Pancreas (tissue), 10 donors: ENCODE data around the gene PAPPA. TPM values are rescaled to one million over a fixed set of nuclear protein-coding genes. Genes with fewer than 3 reads are reported as not detected.

Experiments
- ATAC-seq, 4 donors: fragments of 200-7000 bp; cut with Tn5 transposase; one replicate each; pipeline versions ENCODE4 v1.8.0 to v1.9.1; 2020; ENCODE audit warnings: mild to moderate bottlenecking in 4 of 4, moderate library complexity in 4 of 4
- DNase-seq, 6 donors: peaks; one replicate each; pipeline ENCODE4 v3.0.0-alpha.2; 2020
- FAIRE-seq: peaks from 2 replicates; lab custom pipeline; 2012; peaks lifted over from hg19 to GRCh38; lab: Jason Lieb, UNC
- H3K27ac ChIP-seq, 4 donors: fragments of 200-600 bp; sonication (generic); 1 replicate in 3 of 4; 2 replicates in 1 of 4; pipeline versions ENCODE4 v1.5.0 to v1.8.0; 2020
- H3K27me3 ChIP-seq, 4 donors: fragments of 200-600 bp; one replicate each; pipeline ENCODE4 v1.8.0; 2021
- H3K36me3 ChIP-seq, 3 donors: fragments of 200-600 bp; sonication (generic) in 1 of 3; one replicate each; pipeline versions ENCODE4 v1.5.0 to v1.8.0; 2020 to 2021
- H3K4me1 ChIP-seq, 3 donors: fragments of 200-600 bp; one replicate each; pipeline ENCODE4 v1.8.0; 2021
- H3K4me3 ChIP-seq, 4 donors: fragments of 200-600 bp; sonication (generic) in 2 of 4; one replicate each; pipeline versions ENCODE4 v1.5.0 to v1.8.0; 2020 to 2021
- H3K9me3 ChIP-seq, 4 donors: fragments of 200-600 bp; one replicate each; pipeline ENCODE4 v1.8.0; 2021
- CTCF ChIP-seq, 4 donors: fragments of 200-600 bp; sonication (generic) in 3 of 4; IDR thresholded peaks; one replicate each; pipeline versions ENCODE4 v1.5.0 to v1.8.0; 2021; ENCODE audit warnings: antibody characterized with exemption in 4 of 4
- WGBS, 2 donors: extraction: QIAGEN DNeasy Blood & Tissue Kit; methylation state at CpG; one replicate each; pipeline ENCODE4 v1.1.7; 2013; 5-methylcytosine and 5-hydroxymethylcytosine counted together
- intact Hi-C, 3 donors: fragments of 100-400 bp; cut with DNase I; formaldehyde crosslinking; loops; one replicate each; pipeline versions ENCODE4 v1.11.1 to v1.14.2; 2022
- polyA plus RNA-seq, 2 donors: library from polyadenylated mRNA; stranded (reverse); fragments of 200-250 nt; gene quantifications; one replicate each; pipeline ENCODE4 v1.2.3, GENCODE V29; 2013
- total RNA-seq, 6 donors: library from RNA; stranded (reverse); fragmentation: NEBNext Ultra II Directional in 4 of 6; extraction: Animal tissue kit (Norgen Biotek cat#: 25700) in 4 of 6; gene quantifications; one replicate each; pipeline versions ENCODE4 v1.2.1 to v1.2.4, GENCODE V29; 2021 to 2023
- donor health status: healthy with polysubstance abuse.
- donor health status: DM: no; HTN: no; CAD: no; lungs with moderate emphysema.
- donor health status: DM: no; HTN: no; CAD: no.
- donor health status: control.
- donor health status: control.
- donor health status: Bipolar disorder and iron deficiency.
- donor health status: DM: yes; HTN: yes; CAD: no.
- donor health status: DM: no; HTN: no; CAD: no.
- donor health status: DM: no; HTN: no; CAD: no.
- donor health status: DM: yes; HTN: yes; CAD: no.

PAPPA gene
- total RNA-seq (1 to 10 TPM in 3 of 6 donors, under 1 TPM in 3; 0.20 to 3.4 (median 1.2) TPM), polyA plus RNA-seq (under 1 TPM; 0.11 to 0.16 TPM)

DNA sequence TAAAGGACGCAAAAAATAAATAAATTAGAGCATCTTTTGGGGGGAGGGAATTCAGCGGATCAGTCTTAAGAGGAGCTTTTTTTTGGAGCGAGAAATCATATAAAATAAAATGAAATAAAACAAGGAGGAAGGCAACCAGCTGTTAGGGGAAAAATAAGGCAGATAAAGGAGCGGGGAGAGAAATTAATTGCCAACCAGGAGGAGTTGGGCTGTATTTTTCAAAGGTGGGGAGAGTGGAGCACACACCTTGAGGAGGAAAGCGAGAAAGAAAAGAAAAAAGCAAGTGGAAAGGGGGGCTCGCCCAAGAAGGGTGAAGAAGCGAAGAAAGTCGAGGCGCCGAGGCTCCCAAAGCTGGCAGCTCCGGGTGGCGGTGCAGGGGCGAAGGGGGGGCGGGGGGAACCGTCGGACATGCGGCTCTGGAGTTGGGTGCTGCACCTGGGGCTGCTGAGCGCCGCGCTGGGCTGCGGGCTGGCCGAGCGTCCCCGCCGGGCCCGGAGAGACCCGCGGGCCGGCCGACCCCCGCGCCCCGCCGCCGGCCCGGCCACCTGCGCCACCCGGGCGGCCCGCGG, at the start of gene PAPPA:
PAPPA (plus strand) TSS at position 27 of the 569 bp plus-strand sequence; CDS start at position 409, 382 bp downstream.
- TF ChIP-seq CTCF (IDR thresholded peaks at IDR 0.05) = no peak
- H3K36me3 ChIP-seq = no peaks in the 10 kb centered on the region
- intact Hi-C loops = loop anchor here in 2 of 3 donors (5.0 to 10.0 kb wide), 2 partner anchors 418 to 421 kb away; no protein-coding TSS in a partner anchor
- no peaks in the 10 kb centered on the region for H3K9me3 ChIP-seq
- H3K27ac ChIP-seq = no peak within 1 kb of the TSS
- H3K4me1 ChIP-seq = peaks cover 0 to 3% (median 0%) of the 10 kb centered on the region in 3 donors
- 1 to 3% methylated on average over 38 to 41 of the region's 41 CpGs for WGBS, 2 donors
- peak in 2 of 6 donors; percentile 22 to 62 for DNase-seq
- ATAC-seq = peak in 1 of 4 donors; percentile 6
- H3K4me3 ChIP-seq = peak within 1 kb of the TSS; percentile 23 to 65 (median 43)
- FAIRE-seq = no peak
- peaks cover 0 to 4% (median 0%) of the 10 kb centered on the region in 4 donors for H3K27me3 ChIP-seq

DNA sequence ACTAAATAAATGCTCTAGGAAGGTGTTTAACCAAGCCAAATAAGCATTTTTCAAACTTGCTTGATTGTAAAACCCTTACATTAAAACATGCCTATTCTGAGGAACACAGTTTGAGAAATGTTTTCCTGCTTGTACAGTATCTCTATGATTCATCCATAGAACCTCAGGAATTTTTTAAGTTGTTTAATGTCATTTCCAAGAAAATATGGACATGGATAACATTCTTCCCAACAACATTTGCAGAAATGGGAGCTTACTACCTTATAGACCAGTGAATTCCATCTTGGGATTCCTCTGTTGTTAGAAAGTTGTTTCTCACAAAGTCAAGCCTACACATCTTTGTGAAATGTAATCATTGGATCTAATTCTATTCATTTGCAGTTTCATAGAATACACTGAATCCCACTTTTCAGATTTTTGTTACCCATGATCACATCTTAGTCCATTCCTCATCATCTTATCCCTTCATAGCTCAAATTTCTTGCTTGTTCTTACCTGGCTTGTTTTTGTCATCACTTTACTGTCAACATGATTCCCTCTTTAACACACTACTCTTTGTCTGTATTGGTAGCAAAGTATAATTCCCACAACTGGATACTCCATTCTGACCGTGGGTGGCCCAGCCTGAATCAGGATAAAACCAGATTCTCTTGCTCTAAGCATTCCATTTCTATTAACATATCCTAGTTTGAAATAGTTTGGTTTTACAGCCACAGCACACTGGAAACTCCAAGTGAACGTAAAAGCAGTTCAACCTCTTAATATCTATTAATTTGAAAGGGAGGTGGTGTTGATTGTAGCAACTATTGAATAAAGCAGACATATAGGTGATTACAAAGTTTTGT, 49.4 kb upstream of the PAPPA start:
- Histone ChIP-seq H3K4me1 (peaks cover 0 to 2% (median 0%) of the 10 kb centered on the region in 3 donors), H3K27ac (no peak overlapping the region), H3K27me3 (no peaks in the 10 kb centered on the region), H3K4me3 (no peak overlapping the region), H3K36me3 (no peaks in the 10 kb centered on the region), H3K9me3 (no peaks in the 10 kb centered on the region)
- ATAC-seq (no peak), FAIRE-seq (no peak), DNase-seq (no peak)
- intact Hi-C loops = no loop called here
- 52 to 72% methylated on average over 2 of the region's 2 CpGs for WGBS, 2 donors
- no peak for TF ChIP-seq CTCF (IDR thresholded peaks at IDR 0.05)

- Histone ChIP-seq H3K9me3 (no peaks in the 10 kb centered on the region), H3K27ac (no peak overlapping the region), H3K27me3 (no peaks in the 10 kb centered on the region), H3K4me1 (no peaks in the 10 kb centered on the region), H3K36me3 (no peaks in the 10 kb centered on the region), H3K4me3 (no peak overlapping the region)
- DNase-seq (no peak), ATAC-seq (no peak), FAIRE-seq (no peak)
- no peak for TF ChIP-seq CTCF (IDR thresholded peaks at IDR 0.05)
- intact Hi-C loops = no loop called here
- 57 to 89% methylated on average over 1 of the region's 1 CpG for WGBS, 2 donors
These were observed 41.4 kb upstream of the PAPPA start for GRCh38 chr9:116112236-116112635.

- Histone ChIP-seq H3K27me3 (no peaks in the 10 kb centered on the region), H3K27ac (no peak overlapping the region), H3K4me3 (no peak overlapping the region), H3K9me3 (no peaks in the 10 kb centered on the region), H3K36me3 (no peaks in the 10 kb centered on the region), H3K4me1 (no peaks in the 10 kb centered on the region)
- WGBS, 2 donors = 43 to 52% methylated on average over 6 of the region's 6 CpGs
- FAIRE-seq = no peak
- DNase-seq = no peak
- intact Hi-C loops = no loop called here
- no peak for ATAC-seq
- no peak for TF ChIP-seq CTCF (IDR thresholded peaks at IDR 0.05)
These were observed 37.7 kb upstream of the PAPPA start for GRCh38 chr9:116115761-116116353.
